ENCODE measurements around the gene IGSF21.

The IGSF21 gene

DNA sequence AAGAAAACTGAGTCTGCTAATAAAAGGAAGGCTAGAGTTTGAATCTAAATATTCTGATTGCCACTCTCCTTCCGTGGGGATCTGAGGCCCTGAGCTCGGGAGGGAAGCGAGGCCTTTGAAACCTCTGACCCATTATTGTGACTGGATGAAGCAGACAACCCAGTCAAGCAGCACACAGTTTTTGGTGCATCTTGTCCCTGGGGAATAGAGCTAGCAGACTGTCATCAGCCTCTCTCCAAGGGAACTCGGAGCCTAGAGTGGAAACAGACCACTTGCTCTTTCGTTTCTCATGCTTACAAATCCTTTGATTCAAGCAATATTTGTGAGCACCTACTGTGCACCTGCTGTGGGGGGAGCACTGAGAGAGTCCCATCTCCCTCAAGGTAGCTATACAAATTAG lies 240.0 kb downstream of the IGSF21 start:
- Histone ChIP-seq H4K12ac (ENCODE audit: low read depth, low read length) (no peak overlapping the region), H3K4ac (ENCODE audit: low read depth, low read length) (no peak overlapping the region), H3K4me1 (ENCODE audit: control insufficient read depth in 1 of 2, insufficient read depth in 2 of 2, low read length in 2 of 2) (peaks cover 3 to 6% of the 10 kb centered on the region in 2 experiments), H3K23ac (ENCODE audit: low read length) (no peak overlapping the region), H3K9me3 (ENCODE audit: insufficient read depth, low read depth, low read length) (no peaks in the 10 kb centered on the region), H3K18ac (ENCODE audit: low read length) (no peak overlapping the region), H2BK5ac (ENCODE audit: low read depth, low read length, poor library complexity) (no peak overlapping the region), H2AK5ac (ENCODE audit: low read length) (no peak overlapping the region), H3K9ac (ENCODE audit: low read length) (no peak overlapping the region), H2BK12ac (ENCODE audit: low read length) (no peak overlapping the region), H2BK120ac (ENCODE audit: insufficient read depth, low read length, poor library complexity) (no peak overlapping the region), H3K27ac (ENCODE audit: low read depth, low read length) (no peak overlapping the region), H3K79me2 (ENCODE audit: control insufficient read depth, insufficient read depth, low read length, poor library complexity) (no peaks in the 10 kb centered on the region), H3K4me3 (ENCODE audit: low read depth, low read length) (no peak overlapping the region), H3K36me3 (ENCODE audit: control insufficient read depth in 1 of 2, insufficient read depth in 2 of 2, low read length in 2 of 2) (no peaks in the 10 kb centered on the region), H4K8ac (ENCODE audit: low read depth, low read length) (no peak overlapping the region), H4K91ac (ENCODE audit: low read depth, low read length) (no peak overlapping the region), H3K79me1 (ENCODE audit: low read length) (peaks cover 4% of the 10 kb centered on the region), H3K27me3 (ENCODE audit: insufficient read depth, low read length) (no peaks in the 10 kb centered on the region), H3K4me2 (ENCODE audit: low read length) (no peak overlapping the region), H2AFZ (ENCODE audit: insufficient read depth, low read length, poor library complexity) (no peak overlapping the region), H3K14ac (ENCODE audit: low read length) (no peak overlapping the region)
- no peak for DNase-seq
- no CpG with 5 or more reads among the region's 5 CpGs for WGBS (ENCODE audit: extremely low coverage, insufficient coverage, insufficient read length)

DNA sequence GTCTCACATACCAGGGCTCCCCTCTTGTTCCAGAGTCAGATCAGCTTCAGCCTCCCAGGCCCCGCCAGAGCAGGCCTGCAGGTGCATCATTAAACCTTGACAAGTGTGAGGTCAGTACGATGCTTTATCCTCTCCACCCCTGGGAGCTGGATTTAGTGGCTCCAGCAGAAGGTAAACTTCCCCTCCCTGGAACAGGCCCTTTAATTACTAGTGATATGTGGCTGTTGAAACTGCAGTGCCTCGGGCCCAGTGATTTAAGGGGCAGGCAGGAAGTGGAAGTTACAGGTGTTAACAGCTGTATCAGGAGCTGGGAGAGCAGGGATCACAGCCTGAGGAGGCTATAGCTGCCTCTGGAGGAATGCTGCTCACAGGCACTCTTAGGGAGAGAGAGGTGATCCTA lies 240.8 kb downstream of the IGSF21 start:
- Histone ChIP-seq H3K79me2 (ENCODE audit: control insufficient read depth, insufficient read depth, low read length, poor library complexity) (no peaks in the 10 kb centered on the region), H3K18ac (ENCODE audit: low read length) (no peak overlapping the region), H2AFZ (ENCODE audit: insufficient read depth, low read length, poor library complexity) (no peak overlapping the region), H3K27me3 (ENCODE audit: insufficient read depth, low read length) (no peaks in the 10 kb centered on the region), H4K12ac (ENCODE audit: low read depth, low read length) (no peak overlapping the region), H3K9me3 (ENCODE audit: insufficient read depth, low read depth, low read length) (no peaks in the 10 kb centered on the region), H2BK12ac (ENCODE audit: low read length) (no peak overlapping the region), H3K4me1 (ENCODE audit: control insufficient read depth in 1 of 2, insufficient read depth in 2 of 2, low read length in 2 of 2) (peaks cover 3 to 6% of the 10 kb centered on the region in 2 experiments), H3K79me1 (ENCODE audit: low read length) (peaks cover 4% of the 10 kb centered on the region), H3K4me3 (ENCODE audit: low read depth, low read length) (no peak overlapping the region), H3K4ac (ENCODE audit: low read depth, low read length) (no peak overlapping the region), H3K27ac (ENCODE audit: low read depth, low read length) (no peak overlapping the region), H3K36me3 (ENCODE audit: control insufficient read depth in 1 of 2, insufficient read depth in 2 of 2, low read length in 2 of 2) (no peaks in the 10 kb centered on the region), H3K14ac (ENCODE audit: low read length) (no peak overlapping the region), H4K8ac (ENCODE audit: low read depth, low read length) (no peak overlapping the region), H2BK120ac (ENCODE audit: insufficient read depth, low read length, poor library complexity) (no peak overlapping the region), H3K23ac (ENCODE audit: low read length) (no peak overlapping the region), H3K4me2 (ENCODE audit: low read length) (no peak overlapping the region), H2AK5ac (ENCODE audit: low read length) (no peak overlapping the region), H4K91ac (ENCODE audit: low read depth, low read length) (no peak overlapping the region), H3K9ac (ENCODE audit: low read length) (no peak overlapping the region), H2BK5ac (ENCODE audit: low read depth, low read length, poor library complexity) (no peak overlapping the region)
- WGBS (ENCODE audit: extremely low coverage, insufficient coverage, insufficient read length): no CpG with 5 or more reads among the region's 3 CpGs
- no peak for DNase-seq

DNA sequence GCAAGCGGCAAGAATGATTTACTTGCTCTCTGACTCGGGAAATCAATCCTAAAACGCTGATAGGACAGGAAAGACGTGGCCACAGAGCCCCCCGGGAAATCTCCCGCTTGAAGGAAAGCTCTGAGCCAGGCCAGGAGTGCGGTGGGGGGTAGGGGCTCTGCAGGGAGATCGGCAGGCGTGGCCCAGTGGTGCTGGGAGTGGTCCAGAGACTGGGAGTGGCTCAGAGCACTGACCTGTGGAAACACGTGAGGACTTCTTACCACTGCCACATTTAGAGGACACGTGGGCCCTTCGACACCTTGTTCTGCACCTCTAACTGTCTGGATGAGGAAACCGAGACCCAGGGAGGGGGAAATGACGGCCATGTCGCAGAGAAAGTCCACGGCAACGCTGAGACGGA lies 243.1 kb downstream of the IGSF21 start:
- no peaks in the 10 kb centered on the region for H3K36me3 ChIP-seq (ENCODE audit: control insufficient read depth in 1 of 2, insufficient read depth in 2 of 2, low read length in 2 of 2)
- no peak overlapping the region for H4K8ac ChIP-seq (ENCODE audit: low read depth, low read length)
- H2BK12ac ChIP-seq (ENCODE audit: low read length): no peak overlapping the region
- no peak overlapping the region for H2AK5ac ChIP-seq (ENCODE audit: low read length)
- no CpG with 5 or more reads among the region's 18 CpGs for WGBS (ENCODE audit: extremely low coverage, insufficient coverage, insufficient read length)
- no peak for DNase-seq
- H3K4me2 ChIP-seq (ENCODE audit: low read length): no peak overlapping the region
- H3K9me3 ChIP-seq (ENCODE audit: insufficient read depth, low read depth, low read length): no peaks in the 10 kb centered on the region
- H3K9ac ChIP-seq (ENCODE audit: low read length): no peak overlapping the region
- no peak overlapping the region for H3K14ac ChIP-seq (ENCODE audit: low read length)
- peaks cover 1% of the 10 kb centered on the region for H3K79me1 ChIP-seq (ENCODE audit: low read length)
- no peak overlapping the region for H3K23ac ChIP-seq (ENCODE audit: low read length)
- H2BK120ac ChIP-seq (ENCODE audit: insufficient read depth, low read length, poor library complexity): no peak overlapping the region
- no peak overlapping the region for H4K12ac ChIP-seq (ENCODE audit: low read depth, low read length)
- H3K4me1 ChIP-seq (ENCODE audit: control insufficient read depth in 1 of 2, insufficient read depth in 2 of 2, low read length in 2 of 2): no peaks in the 10 kb centered on the region
- no peak overlapping the region for H3K4ac ChIP-seq (ENCODE audit: low read depth, low read length)
- H4K91ac ChIP-seq (ENCODE audit: low read depth, low read length): no peak overlapping the region
- no peak overlapping the region for H3K4me3 ChIP-seq (ENCODE audit: low read depth, low read length)
- H2AFZ ChIP-seq (ENCODE audit: insufficient read depth, low read length, poor library complexity): no peak overlapping the region
- H3K27ac ChIP-seq (ENCODE audit: low read depth, low read length): no peak overlapping the region
- no peaks in the 10 kb centered on the region for H3K27me3 ChIP-seq (ENCODE audit: insufficient read depth, low read length)
- no peak overlapping the region for H3K18ac ChIP-seq (ENCODE audit: low read length)
- H2BK5ac ChIP-seq (ENCODE audit: low read depth, low read length, poor library complexity): no peak overlapping the region
- no peaks in the 10 kb centered on the region for H3K79me2 ChIP-seq (ENCODE audit: control insufficient read depth, insufficient read depth, low read length, poor library complexity)

DNA sequence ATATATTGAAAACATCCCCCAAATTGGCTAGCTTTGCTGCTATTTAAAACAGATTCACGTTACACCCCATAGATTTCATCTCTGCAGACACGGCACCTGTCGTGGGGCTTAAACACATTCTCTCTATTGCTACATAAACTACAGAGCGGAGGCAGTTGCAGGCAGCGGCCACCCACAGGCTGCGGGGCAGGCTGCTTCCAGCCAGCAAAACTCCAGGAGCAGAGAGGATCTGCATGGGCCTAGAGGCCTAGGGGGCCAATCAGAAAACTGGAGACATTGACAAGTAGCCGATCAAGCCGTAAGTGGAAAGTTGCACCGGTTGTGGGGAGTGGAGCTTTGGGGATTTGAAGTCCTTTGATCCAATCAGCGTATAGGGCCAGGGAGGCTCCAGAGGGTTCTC lies 244.1 kb downstream of the IGSF21 start:
- no peak overlapping the region for H2BK5ac ChIP-seq (ENCODE audit: low read depth, low read length, poor library complexity)
- H3K27ac ChIP-seq (ENCODE audit: low read depth, low read length): no peak overlapping the region
- no peak overlapping the region for H3K18ac ChIP-seq (ENCODE audit: low read length)

More for the DNA sequence above, 244.1 kb downstream of the IGSF21 start:
- no peak overlapping the region for H3K4me2 ChIP-seq (ENCODE audit: low read length)
- no peak for DNase-seq
- H3K79me2 ChIP-seq (ENCODE audit: control insufficient read depth, insufficient read depth, low read length, poor library complexity): no peaks in the 10 kb centered on the region
- H3K4ac ChIP-seq (ENCODE audit: low read depth, low read length): no peak overlapping the region
- no peak overlapping the region for H3K14ac ChIP-seq (ENCODE audit: low read length)
- no peak overlapping the region for H2BK12ac ChIP-seq (ENCODE audit: low read length)
- no peaks in the 10 kb centered on the region for H3K4me1 ChIP-seq (ENCODE audit: control insufficient read depth in 1 of 2, insufficient read depth in 2 of 2, low read length in 2 of 2)
- no peak overlapping the region for H3K23ac ChIP-seq (ENCODE audit: low read length)
- H3K9me3 ChIP-seq (ENCODE audit: insufficient read depth, low read depth, low read length): no peaks in the 10 kb centered on the region
- peaks cover 1% of the 10 kb centered on the region for H3K79me1 ChIP-seq (ENCODE audit: low read length)
- no peak overlapping the region for H2AK5ac ChIP-seq (ENCODE audit: low read length)
- no CpG with 5 or more reads among the region's 10 CpGs for WGBS (ENCODE audit: extremely low coverage, insufficient coverage, insufficient read length)
- no peaks in the 10 kb centered on the region for H3K36me3 ChIP-seq (ENCODE audit: control insufficient read depth in 1 of 2, insufficient read depth in 2 of 2, low read length in 2 of 2)
- H3K4me3 ChIP-seq (ENCODE audit: low read depth, low read length): no peak overlapping the region
- H2AFZ ChIP-seq (ENCODE audit: insufficient read depth, low read length, poor library complexity): no peak overlapping the region
- no peak overlapping the region for H3K9ac ChIP-seq (ENCODE audit: low read length)
- H4K8ac ChIP-seq (ENCODE audit: low read depth, low read length): no peak overlapping the region
- no peak overlapping the region for H4K12ac ChIP-seq (ENCODE audit: low read depth, low read length)
- H3K27me3 ChIP-seq (ENCODE audit: insufficient read depth, low read length): no peaks in the 10 kb centered on the region
- H2BK120ac ChIP-seq (ENCODE audit: insufficient read depth, low read length, poor library complexity): no peak overlapping the region
- H4K91ac ChIP-seq (ENCODE audit: low read depth, low read length): no peak overlapping the region

All from trophoblast cell (in vitro differentiated cells and primary cell).